Astrocyte of the cerebellum (primary cell): ENCODE data around the gene POLL.
A peak's percentile ranks its signal among the peaks of the same experiment; 100 is the strongest.
"Not testable (repeated sequence)": the region's sequence is repeated elsewhere in the genome, so short reads cannot be mapped to it uniquely, and the experiment has no call there.

Experiments used
- DNase-seq: peaks from one replicate; pipeline ENCODE4 v3.0.0-alpha.2; 2011; ENCODE audit warnings: low read depth
- H3K4me3 ChIP-seq: 2 replicates; pipeline ENCODE4 v1.5.1; 2011; ENCODE audit warnings: mild to moderate bottlenecking, low read depth, low read length, moderate library complexity
- CTCF ChIP-seq: IDR thresholded peaks from 2 replicates; pipeline ENCODE4 v1.5.1; 2012; ENCODE audit warnings: low read length, low read depth, moderate library complexity, mild to moderate bottlenecking; ENCODE audit errors: missing control alignments
- in situ Hi-C: cut with HindIII; loops from 2 replicates; pipeline ENCODE4 v1.10.0; 2017; ENCODE audit warnings: low sequenced_read_pairs

Gene POLL

GRCh38 chr10:101595591-101596433, 7.8 kb upstream of the POLL start:
- DNase-seq = no peak

GRCh38 chr10:101593331-101593730, 5.3 kb upstream of the POLL start:
- in situ Hi-C loops, H3K4me3 ChIP-seq, DNase-seq: not testable (repeated sequence)

More at GRCh38 chr10:101595591-101596433, 7.8 kb upstream of the POLL start:
- no peak for TF ChIP-seq CTCF
- H3K4me3 ChIP-seq = no peak overlapping the region
- in situ Hi-C loops = no loop called here

GRCh38 chr10:101588879-101589278, 822 bp upstream of the POLL start:
- no peak for TF ChIP-seq CTCF

GRCh38 chr10:101585841-101586240, 2.2 kb downstream of the POLL start:
- TF ChIP-seq CTCF = no peak
- no peak overlapping the region for H3K4me3 ChIP-seq
- in situ Hi-C loops = no loop called here
- no peak for DNase-seq

More at GRCh38 chr10:101588879-101589278, 822 bp upstream of the POLL start:
- in situ Hi-C loops = no loop called here
- H3K4me3 ChIP-seq = peak overlapping the region; percentile 97
- DNase-seq = no peak

DNA sequence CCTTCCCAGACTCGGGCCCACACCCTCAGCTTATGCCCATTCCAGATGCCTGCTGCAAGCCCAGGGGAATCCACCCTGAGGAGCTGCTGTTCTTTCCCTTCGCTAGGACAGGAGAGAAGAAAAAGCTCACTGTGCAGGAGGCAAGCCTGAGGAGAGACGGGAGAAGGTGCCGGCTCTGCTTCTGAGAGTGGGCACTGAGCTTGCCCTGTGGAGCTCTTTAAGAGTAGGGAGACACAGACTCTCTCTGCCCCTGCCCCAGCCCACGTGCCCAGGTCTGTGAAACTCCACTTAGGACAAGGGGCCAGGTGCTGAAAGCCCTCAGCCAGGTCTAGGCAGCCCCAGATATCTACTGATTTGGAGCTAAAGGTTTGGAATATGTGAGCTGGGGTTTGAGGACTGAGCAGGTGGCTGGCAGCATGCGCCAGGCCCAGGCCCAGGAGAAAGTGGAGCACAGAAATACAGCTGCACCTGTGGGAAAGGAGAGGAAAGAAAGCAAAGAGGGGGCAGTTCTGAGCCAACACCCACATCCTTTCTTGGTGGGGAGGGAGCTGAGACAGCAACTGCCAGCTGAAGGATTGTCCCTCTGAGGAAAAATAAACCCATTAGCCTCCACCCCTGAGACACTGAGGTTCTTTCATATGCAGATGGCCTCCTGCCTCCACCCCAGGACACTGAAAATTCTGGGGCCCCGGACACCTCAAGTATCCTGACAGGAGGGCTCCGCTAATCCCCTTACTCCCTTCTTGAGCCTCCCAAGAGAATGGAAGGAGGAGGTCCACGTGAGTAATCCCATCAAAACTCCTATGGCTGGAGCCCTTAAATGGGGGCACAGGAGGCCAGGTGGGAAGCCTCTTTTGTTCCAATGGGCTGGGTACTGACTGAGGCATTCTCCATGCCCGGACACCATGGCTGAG, 7.3 kb downstream of the POLL start:
- H3K4me3 ChIP-seq = no peak overlapping the region
- in situ Hi-C loops = no loop called here
- DNase-seq = no peak
- no peak for TF ChIP-seq CTCF

- in situ Hi-C loops = no loop called here
- no peak overlapping the region for H3K4me3 ChIP-seq
- no peak for DNase-seq
- no peak for TF ChIP-seq CTCF
Measured at GRCh38 chr10:101579516-101579870, 8.6 kb downstream of the POLL start.
